Erythroblast (primary cell): ENCODE data around the gene KIF26B.

ENCODE experiments used
- GATA1 ChIP-seq: IDR thresholded peaks from 2 replicates; pipeline ENCODE4 v1.6.1; 2011; ENCODE audit warnings: low read depth, mild to moderate bottlenecking, control low read depth, low read length, moderate library complexity
- POLR2A ChIP-seq: IDR thresholded peaks from 2 replicates; pipeline ENCODE4 v1.6.1; 2011; ENCODE audit warnings: mild to moderate bottlenecking, low read length

- TF ChIP-seq POLR2A (no peak), GATA1 (no peak)
Measured at GRCh38 chr1:245184779-245185178, 30.0 kb downstream of the KIF26B start.
